ENCODE results near the gene KCNQ1. TPM values are rescaled to one million over a fixed set of nuclear protein-coding genes. Genes with fewer than 3 reads are reported as not detected.

KCNQ1 gene
- total RNA-seq, 2 donors from 2014 or later, result 33.5 to 39.7 TPM

GRCh38 chr11:2647167-2647566 lies 202.4 kb downstream of the KCNQ1 start:
- ATAC-seq (no peak), DNase-seq (no peak)
- intact Hi-C loops (cut with DNase I), result no loop called here

GRCh38 chr11:2647953-2648352 lies 203.1 kb downstream of the KCNQ1 start:
- DNase-seq (no peak), ATAC-seq (no peak)
- intact Hi-C loops (cut with DNase I), result no loop called here

- intact Hi-C loops (cut with DNase I), result no loop called here
- no peak for DNase-seq
- no peak for ATAC-seq
Observed at GRCh38 chr11:2649400-2649799, 204.6 kb downstream of the KCNQ1 start.

- DNase-seq (no peak), ATAC-seq (no peak)
- intact Hi-C loops (cut with DNase I), result no loop called here
Observed at GRCh38 chr11:2649848-2650247, 205.0 kb downstream of the KCNQ1 start.

GRCh38 chr11:2650343-2650867 lies 205.6 kb downstream of the KCNQ1 start:
- no peak for DNase-seq
- ATAC-seq, result no peak
- intact Hi-C loops (cut with DNase I), result no loop called here

- ATAC-seq (no peak), DNase-seq (no peak)
- intact Hi-C loops (cut with DNase I), result no loop called here
Observed at GRCh38 chr11:2651054-2651617, 206.3 kb downstream of the KCNQ1 start.

GRCh38 chr11:2651826-2652271 lies 207.0 kb downstream of the KCNQ1 start:
- ATAC-seq, result peak in 1 of 2 donors; percentile 47
- intact Hi-C loops (cut with DNase I), result no loop called here

GRCh38 chr11:2652333-2653197 lies 207.8 kb downstream of the KCNQ1 start:
- ATAC-seq, result peak in 1 of 2 donors; percentile 30
- DNase-seq, result no peak
- intact Hi-C loops (cut with DNase I), result no loop called here

More at GRCh38 chr11:2651826-2652271, 207.0 kb downstream of the KCNQ1 start:
- no peak for DNase-seq

- intact Hi-C loops (cut with DNase I), result no loop called here
- DNase-seq (no peak), ATAC-seq (no peak)
Observed at GRCh38 chr11:2653198-2653551, 208.4 kb downstream of the KCNQ1 start.

GRCh38 chr11:2653930-2654739 lies 209.3 kb downstream of the KCNQ1 start:
- intact Hi-C loops (cut with DNase I), result no loop called here
- no peak for ATAC-seq
- no peak for DNase-seq

GRCh38 chr11:2655016-2655719 lies 210.4 kb downstream of the KCNQ1 start:
- ATAC-seq (no peak), DNase-seq (no peak)
- intact Hi-C loops (cut with DNase I), result no loop called here

GRCh38 chr11:2655834-2656622 lies 211.2 kb downstream of the KCNQ1 start:
- ATAC-seq (peak in 1 of 2 donors; percentile 40), DNase-seq (no peak)
- intact Hi-C loops (cut with DNase I), result no loop called here

- no peak for DNase-seq
- intact Hi-C loops (cut with DNase I), result no loop called here
- no peak for ATAC-seq
Observed at GRCh38 chr11:2656859-2657258, 212.1 kb downstream of the KCNQ1 start.

GRCh38 chr11:2657697-2658284 lies 213.0 kb downstream of the KCNQ1 start:
- DNase-seq (no peak), ATAC-seq (no peak)
- intact Hi-C loops (cut with DNase I), result no loop called here

GRCh38 chr11:2660357-2660939 lies 215.6 kb downstream of the KCNQ1 start:
- intact Hi-C loops (cut with DNase I), result no loop called here

GRCh38 chr11:2661173-2662023 lies 216.6 kb downstream of the KCNQ1 start:
- DNase-seq (no peak), ATAC-seq (no peak)
- intact Hi-C loops (cut with DNase I), result no loop called here

More at GRCh38 chr11:2660357-2660939, 215.6 kb downstream of the KCNQ1 start:
- DNase-seq (no peak), ATAC-seq (no peak)

GRCh38 chr11:2662024-2662312 lies 217.2 kb downstream of the KCNQ1 start:
- DNase-seq (no peak), ATAC-seq (no peak)
- intact Hi-C loops (cut with DNase I), result no loop called here
